Body of pancreas (tissue), 4 donors: Measurements from ENCODE around the gene PSMG3.

ENCODE experiments used
- CTCF ChIP-seq, 7 experiments: fragments of 450-650 bp in 4 of 7; fragments of 200-600 bp in 3 of 7; sonication (generic) in 3 of 7; IDR thresholded peaks; one replicate each; pipeline ENCODE4 v1.5.1; 2016 to 2019; ENCODE audit warnings: antibody characterized with exemption in 7 of 7
- POLR2A ChIP-seq, 3 donors: fragments of 450-650 bp; IDR thresholded peaks; one replicate each; pipeline ENCODE4 v1.6.1; 2016; ENCODE audit warnings: antibody characterized with exemption in 3 of 3, mild to moderate bottlenecking in 2 of 3

- TF ChIP-seq CTCF (IDR thresholded peaks at IDR 0.05): no peak
- TF ChIP-seq POLR2A (IDR thresholded peaks at IDR 0.05): no peak
These were observed 37.9 kb upstream of the PSMG3 start for GRCh38 chr7:1607696-1608095.
